Left colon (tissue), 2 donors: ENCODE data around the gene ERICH2. TPM values are rescaled to one million over a fixed set of nuclear protein-coding genes. Genes with fewer than 3 reads are reported as not detected.
A peak's percentile ranks its signal among the peaks of the same experiment; 100 is the strongest.
"Not testable (repeated sequence)": the region's sequence is repeated elsewhere in the genome, so short reads cannot be mapped to it uniquely, and the experiment has no call there.

Experiments used
- ATAC-seq: fragments of 200-7000 bp; cut with Tn5 transposase; one replicate; pipeline ENCODE4 v1.9.1; 2020; ENCODE audit warnings: mild to moderate bottlenecking, moderate library complexity
- DNase-seq, 2 donors: peaks; one replicate each; pipeline ENCODE4 v3.0.0-alpha.2; 2020
- intact Hi-C, 2 donors: fragments of 100-400 bp; cut with DNase I in 1 of 2; cut with micrococcal nuclease in 1 of 2; formaldehyde crosslinking; loops; one replicate each; pipeline versions ENCODE4 v1.11.2 to v1.14.0; 2022; cut with DNase I, micrococcal nuclease
- total RNA-seq, 2 donors: library from RNA; stranded (reverse); fragmentation: NEBNext Ultra II Directional; extraction: Animal tissue kit (Norgen Biotek cat#: 25700); gene quantifications; one replicate each; pipeline ENCODE4 v1.2.1, GENCODE V29; 2021
- donor health status: DM: no; HTN: no; CAD: no.
- donor health status: DM: yes; HTN: yes; CAD: no.

The ERICH2 gene
- total RNA-seq, 2 donors from 2014 or later = not detected

DNA sequence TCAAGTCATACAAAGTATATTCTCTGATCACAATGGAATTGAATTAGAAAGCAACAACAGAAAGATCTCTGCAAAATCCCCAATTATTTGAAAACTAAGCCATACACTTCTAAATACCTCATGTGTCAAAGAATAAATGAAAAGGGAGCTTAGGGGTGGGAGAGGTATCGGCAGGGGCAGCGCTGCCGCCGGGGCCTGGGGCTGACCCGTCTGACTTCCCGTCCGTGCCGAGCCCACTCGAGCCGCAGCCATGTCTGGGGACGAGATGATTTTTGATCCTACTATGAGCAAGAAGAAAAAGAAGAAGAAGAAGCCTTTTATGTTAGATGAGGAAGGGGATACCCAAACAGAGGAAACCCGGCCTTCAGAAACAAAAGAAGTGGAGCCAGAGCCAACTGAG lies 18.6 kb upstream of the ERICH2 start:
- DNase-seq, ATAC-seq, intact Hi-C loops: not testable (repeated sequence)

- ATAC-seq = no peak
- intact Hi-C loops = no loop called here
- no peak for DNase-seq
These were observed 8.6 kb upstream of the ERICH2 start for GRCh38 chr2:170761572-170761971.

DNA sequence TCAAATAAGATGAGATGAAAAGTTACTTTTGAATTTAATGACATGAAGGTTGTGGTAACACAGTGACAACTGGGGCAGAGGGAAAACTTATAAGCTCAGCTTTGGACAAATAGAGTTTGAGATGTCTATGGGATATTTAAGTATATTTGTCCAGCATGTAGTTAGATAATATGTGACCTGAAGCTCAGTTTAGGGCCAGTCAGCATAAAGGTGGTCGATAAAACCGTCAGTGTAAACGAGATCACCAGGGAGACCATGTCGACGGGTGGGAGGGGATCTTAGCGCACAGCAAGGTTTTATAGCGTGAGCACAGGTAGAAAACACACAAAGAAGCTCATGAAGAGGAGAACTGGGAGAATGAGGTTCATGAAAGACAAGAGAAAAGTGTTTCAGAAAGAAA lies 7.4 kb upstream of the ERICH2 start:
- intact Hi-C loops = no loop called here
- no peak for ATAC-seq

GRCh38 chr2:170763232-170763631 lies 6.9 kb upstream of the ERICH2 start:
- intact Hi-C loops = no loop called here
- ATAC-seq (no peak), DNase-seq (no peak)

More for the DNA sequence above, 7.4 kb upstream of the ERICH2 start:
- no peak for DNase-seq

GRCh38 chr2:170764880-170765261 lies 5.3 kb upstream of the ERICH2 start:
- no peak for DNase-seq
- no peak for ATAC-seq
- intact Hi-C loops = no loop called here

- intact Hi-C loops = no loop called here
- DNase-seq = no peak
- ATAC-seq = no peak
These were observed 3.5 kb upstream of the ERICH2 start for GRCh38 chr2:170766693-170767092.

- intact Hi-C loops = no loop called here
- ATAC-seq (peak; percentile 96), DNase-seq (peak; percentile 83)
These were observed 635 bp downstream of the ERICH2 start for GRCh38 chr2:170770606-170771420.

GRCh38 chr2:170771421-170771937 lies 1.3 kb downstream of the ERICH2 start:
- intact Hi-C loops = no loop called here

GRCh38 chr2:170772295-170772694 lies 2.1 kb downstream of the ERICH2 start:
- ATAC-seq = no peak
- intact Hi-C loops = no loop called here

More at GRCh38 chr2:170771421-170771937, 1.3 kb downstream of the ERICH2 start:
- no peak for ATAC-seq
- no peak for DNase-seq

GRCh38 chr2:170774074-170774473 lies 3.9 kb downstream of the ERICH2 start:
- intact Hi-C loops = no loop called here
- no peak for ATAC-seq
- DNase-seq = no peak

More at GRCh38 chr2:170772295-170772694, 2.1 kb downstream of the ERICH2 start:
- no peak for DNase-seq

DNA sequence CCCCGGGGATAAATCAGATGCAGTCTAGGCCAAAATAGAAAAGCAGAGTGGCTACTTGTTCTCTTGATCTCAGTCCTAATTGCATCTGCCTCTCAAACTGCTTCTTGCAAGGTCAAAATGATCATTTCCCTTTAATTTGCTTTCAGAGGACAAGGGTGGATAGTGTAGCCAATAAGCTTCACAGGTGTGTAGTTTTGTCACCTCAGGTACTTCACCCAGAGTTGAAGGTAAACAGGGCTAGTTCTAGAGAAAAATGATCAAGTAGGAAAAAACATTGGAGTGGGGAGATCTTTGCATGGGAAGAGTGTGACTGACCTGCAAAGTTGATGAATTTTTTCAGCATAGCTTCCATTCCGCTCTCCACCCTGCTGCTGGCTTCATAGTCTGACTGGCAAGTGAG lies 8.7 kb downstream of the ERICH2 start:
- DNase-seq (no peak), ATAC-seq (no peak)
- intact Hi-C loops = no loop called here

DNA sequence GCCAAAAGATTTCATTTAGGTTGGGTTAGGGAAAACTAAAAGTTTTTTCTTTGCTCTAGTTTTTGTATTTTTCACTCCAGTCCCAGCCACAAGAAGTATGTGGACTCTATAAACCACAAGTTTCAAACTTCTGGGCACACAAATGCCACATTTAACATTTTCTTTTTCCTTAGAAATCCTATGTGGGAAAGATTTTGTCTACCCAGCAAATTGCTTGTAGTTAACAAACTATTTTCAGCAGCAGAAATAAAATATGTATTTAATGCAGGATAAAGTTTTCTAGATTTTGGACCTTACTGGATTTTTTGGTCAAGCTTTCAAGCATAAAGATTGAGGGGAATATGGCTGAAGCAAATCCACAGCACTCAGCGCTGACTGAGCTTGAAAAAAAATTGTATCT lies 9.1 kb downstream of the ERICH2 start:
- no peak for DNase-seq
- ATAC-seq = no peak
- intact Hi-C loops = no loop called here

GRCh38 chr2:170782673-170783072 lies 12.5 kb downstream of the ERICH2 start:
- ATAC-seq (no peak), DNase-seq (no peak)
- intact Hi-C loops = no loop called here

DNA sequence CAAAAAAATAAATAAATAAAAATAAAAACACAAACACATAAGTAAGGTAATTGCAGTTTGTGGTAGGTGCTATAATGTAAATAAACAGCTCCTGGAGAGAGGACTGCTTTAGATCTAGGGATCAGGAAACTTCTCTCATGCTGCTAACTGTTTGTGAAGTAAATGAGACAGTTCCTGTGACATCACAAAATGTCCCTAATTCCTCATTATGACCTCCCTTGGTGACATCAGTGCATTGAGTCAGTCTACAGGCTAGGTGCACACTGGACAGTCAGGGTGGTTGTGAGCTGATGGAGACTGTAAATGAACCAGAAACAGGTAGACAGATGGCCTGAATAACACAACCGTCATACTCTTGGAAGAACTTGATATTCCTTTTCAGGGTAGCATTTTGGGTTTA lies 13.4 kb downstream of the ERICH2 start:
- ATAC-seq = no peak
- intact Hi-C loops = no loop called here
- DNase-seq = no peak

DNA sequence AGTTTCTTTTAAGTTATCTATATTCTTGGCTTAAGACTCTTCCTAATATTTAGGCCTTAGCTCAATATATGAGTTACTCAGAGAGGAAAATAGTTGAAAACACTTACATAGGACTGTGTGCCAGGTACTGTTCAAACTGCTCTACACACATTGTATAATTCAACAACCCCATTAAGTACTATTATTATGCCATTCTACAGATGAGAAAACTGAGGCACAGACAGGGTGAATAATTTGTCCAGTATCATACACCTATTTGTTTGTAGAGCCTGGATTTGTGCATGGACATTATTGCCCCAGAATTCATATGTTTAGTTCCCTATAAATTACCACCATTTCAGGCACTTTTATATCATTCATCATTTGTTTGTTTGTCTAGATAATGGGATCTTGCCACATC lies 28.8 kb downstream of the ERICH2 start:
- ATAC-seq = no peak

DNA sequence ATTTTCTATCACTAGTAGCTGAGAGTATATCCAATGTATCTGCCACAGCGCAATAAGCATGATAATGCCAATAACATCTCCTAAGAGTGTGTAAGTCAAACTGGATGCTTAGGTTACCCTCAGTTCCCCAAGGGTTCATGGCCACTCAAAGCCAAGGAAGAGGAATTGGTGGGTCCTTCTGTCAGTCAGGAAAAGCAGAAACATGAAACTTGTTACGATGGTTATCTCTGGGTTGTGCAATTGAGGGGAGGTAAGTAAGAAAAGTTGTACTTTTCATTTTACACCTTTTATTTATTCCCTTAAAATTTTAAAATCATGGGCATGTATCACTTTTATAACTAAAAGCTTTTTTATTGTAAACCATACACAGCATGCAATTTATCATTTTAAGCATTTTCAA lies 36.4 kb downstream of the ERICH2 start:
- intact Hi-C loops = no loop called here
- DNase-seq = no peak
- ATAC-seq = no peak

More for the DNA sequence above, 28.8 kb downstream of the ERICH2 start:
- no peak for DNase-seq
- intact Hi-C loops = no loop called here

DNA sequence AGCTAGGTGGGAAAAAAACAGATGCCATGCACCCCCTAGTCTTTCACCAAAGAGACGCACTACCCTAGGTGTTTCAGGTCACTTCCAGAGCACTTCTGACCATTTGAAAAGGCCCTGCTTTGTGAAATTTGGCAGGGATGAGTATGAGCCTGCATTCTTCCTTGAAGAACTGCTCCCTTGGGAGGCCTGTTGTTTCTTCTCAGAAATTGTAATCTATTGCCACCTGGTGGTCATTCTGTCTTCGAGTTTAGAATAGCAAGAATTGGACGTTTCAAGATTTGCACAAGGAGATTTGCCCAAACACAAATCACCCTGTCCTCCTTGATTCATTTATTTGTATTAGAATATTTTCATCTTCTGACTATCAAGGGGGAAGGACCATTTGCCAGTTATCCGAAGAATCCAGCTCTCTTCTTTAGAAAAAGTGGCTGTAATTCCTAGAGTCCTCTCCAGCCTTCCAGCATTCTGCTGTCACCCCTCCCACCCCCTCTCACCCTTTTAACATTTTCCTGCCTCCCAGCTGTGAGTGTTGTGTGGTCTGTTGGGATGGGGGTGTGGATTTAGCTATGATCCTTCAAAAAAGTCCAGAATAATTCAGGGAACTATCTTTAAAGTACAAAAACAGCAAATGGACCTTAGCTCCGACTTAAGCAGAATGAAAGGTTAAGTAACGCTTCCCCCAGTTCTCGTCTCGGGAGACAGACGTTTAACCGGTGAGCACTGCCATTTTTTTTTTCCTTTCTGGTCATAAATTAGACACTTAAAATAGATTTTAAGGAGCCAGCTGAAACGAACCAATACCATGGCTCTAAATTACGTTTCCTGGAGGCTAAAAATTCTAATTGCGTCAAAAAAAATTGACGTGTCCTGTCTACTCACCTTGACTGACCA lies 42.8 kb downstream of the ERICH2 start:
- intact Hi-C loops = loop anchor here in 1 of 2 donors (10.0 kb wide), 2 partner anchors 408 to 448 kb away; no protein-coding TSS in a partner anchor
- DNase-seq (no peak), ATAC-seq (peak; percentile 35)

DNA sequence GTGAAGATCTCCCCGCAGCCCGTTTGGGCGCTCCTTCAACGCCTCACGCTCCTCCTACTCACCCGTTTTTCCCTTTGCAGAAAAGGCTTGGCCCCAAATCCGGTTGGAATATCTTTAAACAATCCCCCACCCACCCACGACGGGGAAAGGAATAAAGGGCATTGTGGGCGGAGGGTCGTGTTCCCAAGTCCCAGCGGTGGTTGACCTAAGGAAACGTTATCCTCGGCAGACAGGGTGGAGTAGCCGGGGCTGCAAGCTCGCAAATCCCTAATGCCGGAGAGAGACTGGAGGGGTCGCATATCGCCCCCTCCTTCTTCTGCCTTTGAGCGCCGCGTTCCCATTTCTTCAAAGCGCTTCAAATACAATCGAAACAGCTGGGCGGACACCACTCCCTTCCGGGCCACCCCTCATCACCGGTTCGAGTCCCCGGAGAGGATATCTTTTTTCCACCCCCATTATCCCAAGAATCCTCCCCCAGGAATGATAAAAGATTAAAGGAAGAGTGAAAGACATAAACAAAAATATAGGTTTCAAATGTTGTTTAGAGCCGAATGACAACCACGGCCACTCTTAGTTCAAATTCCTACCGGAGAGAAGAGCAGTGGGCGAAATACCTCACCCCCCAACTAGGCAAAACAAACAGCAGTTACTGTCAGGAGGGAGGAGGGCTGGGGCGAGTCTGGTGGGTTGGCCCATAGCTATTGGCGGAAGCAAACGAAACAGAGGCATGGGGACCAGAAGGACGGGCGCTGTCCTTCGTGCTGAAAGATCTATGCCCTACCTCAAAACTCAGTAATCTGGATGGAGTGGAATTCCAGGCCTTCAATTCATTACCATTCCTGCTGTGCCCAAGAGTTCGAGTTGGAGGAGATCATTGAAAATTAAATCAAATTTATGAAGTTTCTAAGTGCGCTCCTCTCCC lies 43.7 kb downstream of the ERICH2 start:
- intact Hi-C loops = loop anchor here in 1 of 2 donors (10.0 kb wide), 2 partner anchors 409 to 449 kb away; no protein-coding TSS in a partner anchor
- peak in 1 of 2 donors; percentile 48 for DNase-seq
- ATAC-seq = no peak
